Mucosa of descending colon (tissue), 3 donors: ENCODE measurements around the gene LRRC23. TPM values are rescaled to one million over a fixed set of nuclear protein-coding genes. Genes with fewer than 3 reads are reported as not detected.

Experiments used
- ATAC-seq: fragments of 200-7000 bp; cut with Tn5 transposase; one replicate; pipeline ENCODE4 v1.9.1; 2020; ENCODE audit warnings: mild to moderate bottlenecking, moderate library complexity
- DNase-seq, 3 donors: peaks; one replicate each; pipeline ENCODE4 v3.0.0-alpha.2; 2020
- H3K36me3 ChIP-seq: fragments of 200-600 bp; one replicate; pipeline ENCODE4 v1.8.0; 2021; ENCODE audit warnings: low read depth, mild to moderate bottlenecking
- H3K4me1 ChIP-seq: fragments of 200-600 bp; one replicate; pipeline ENCODE4 v1.8.0; 2021; ENCODE audit warnings: low read depth, mild to moderate bottlenecking
- H3K4me3 ChIP-seq: fragments of 200-600 bp; one replicate; pipeline ENCODE4 v1.8.0; 2021; ENCODE audit warnings: mild to moderate bottlenecking
- H3K9me3 ChIP-seq: fragments of 200-600 bp; one replicate; pipeline ENCODE4 v1.8.0; 2021; ENCODE audit warnings: mild to moderate bottlenecking
- CTCF ChIP-seq: fragments of 200-600 bp; IDR thresholded peaks from one replicate; pipeline ENCODE4 v1.8.0; 2022; ENCODE audit warnings: antibody characterized with exemption, mild to moderate bottlenecking
- intact Hi-C, 2 donors: fragments of 100-400 bp; cut with DNase I in 1 of 2; cut with micrococcal nuclease in 1 of 2; formaldehyde crosslinking; loops; one replicate each; pipeline versions ENCODE4 v1.11.0 to v1.11.1; 2022; cut with DNase I, micrococcal nuclease
- total RNA-seq, 3 donors: library from RNA; stranded (reverse); fragmentation: NEBNext Ultra II Directional in 2 of 3; extraction: Animal tissue kit (Norgen Biotek cat#: 25700) in 2 of 3; gene quantifications; one replicate each; pipeline versions ENCODE4 v1.2.1 to v1.2.4, GENCODE V29; 2021 to 2023
- donor health status: DM: no; HTN: no; CAD: no; lungs with moderate emphysema.
- donor health status: DM: no; HTN: no; CAD: no.
- donor health status: DM: no; HTN: yes; CAD: no.

LRRC23 gene
- total RNA-seq, 3 donors from 2014 or later: 4.7 to 11.8 (median 4.9) TPM

- no peak for TF ChIP-seq CTCF
Measured at GRCh38 chr12:6916426-6917200, 12.0 kb downstream of the LRRC23 start.

GRCh38 chr12:6917491-6918231, 13.0 kb downstream of the LRRC23 start:
- H3K36me3 ChIP-seq: no peaks in the 10 kb centered on the region

More at GRCh38 chr12:6916426-6917200, 12.0 kb downstream of the LRRC23 start:
- no peaks in the 10 kb centered on the region for H3K9me3 ChIP-seq
- intact Hi-C loops: loop anchor here in 1 of 2 donors (10.0 kb wide), 1 partner anchor 178 kb away; the partner anchor contains the start of gene C1R
- H3K4me1 ChIP-seq: peaks cover 16% of the 10 kb centered on the region
- H3K4me3 ChIP-seq: no peak overlapping the region
- ATAC-seq (no peak), DNase-seq (peak in 1 of 3 donors; percentile 39)
- no peaks in the 10 kb centered on the region for H3K36me3 ChIP-seq

GRCh38 chr12:6919588-6919987, 15.0 kb downstream of the LRRC23 start:
- ATAC-seq: no peak
- intact Hi-C loops: loop anchor here in 1 of 2 donors (10.0 kb wide), 1 partner anchor 175 kb away; the partner anchor contains the start of gene C1R
- DNase-seq: peak in 1 of 3 donors; percentile 6
- TF ChIP-seq CTCF: no peak
- Histone ChIP-seq H3K9me3 (no peaks in the 10 kb centered on the region), H3K36me3 (no peaks in the 10 kb centered on the region), H3K4me3 (no peak overlapping the region), H3K4me1 (peaks cover 13% of the 10 kb centered on the region)

More at GRCh38 chr12:6917491-6918231, 13.0 kb downstream of the LRRC23 start:
- H3K4me3 ChIP-seq: no peak overlapping the region
- intact Hi-C loops: loop anchor here in 1 of 2 donors (10.0 kb wide), 1 partner anchor 177 kb away; the partner anchor contains the start of gene C1R
- TF ChIP-seq CTCF: no peak
- peaks cover 16% of the 10 kb centered on the region for H3K4me1 ChIP-seq
- no peaks in the 10 kb centered on the region for H3K9me3 ChIP-seq
- ATAC-seq: no peak
- DNase-seq: no peak

GRCh38 chr12:6921539-6921938, 16.9 kb downstream of the LRRC23 start:
- ATAC-seq (no peak), DNase-seq (no peak)
- intact Hi-C loops: no loop called here
- Histone ChIP-seq H3K4me1 (peaks cover 24% of the 10 kb centered on the region), H3K36me3 (no peaks in the 10 kb centered on the region), H3K4me3 (no peak overlapping the region), H3K9me3 (no peaks in the 10 kb centered on the region)
- no peak for TF ChIP-seq CTCF

GRCh38 chr12:6921996-6922946, 17.6 kb downstream of the LRRC23 start:
- ATAC-seq: no peak
- Histone ChIP-seq H3K9me3 (no peaks in the 10 kb centered on the region), H3K4me1 (peaks cover 31% of the 10 kb centered on the region), H3K36me3 (no peaks in the 10 kb centered on the region), H3K4me3 (no peak overlapping the region)
- no peak for TF ChIP-seq CTCF
- DNase-seq: peak in 1 of 3 donors; percentile 32
- intact Hi-C loops: no loop called here
